Activated gamma-delta T cell treated with anti-CD3 and anti-CD28 coated beads, Interleukin-2, amount 50 U/mL, for 16 hours (primary cell): ENCODE measurements around the gene BTG3.
A peak's percentile ranks its signal among the peaks of the same experiment; 100 is the strongest.

Experiments used
- DNase-seq: peaks from one replicate; pipeline ENCODE4 v3.0.0-alpha.2; 2020; ENCODE audit warnings: low read depth

The BTG3 gene, protein sequence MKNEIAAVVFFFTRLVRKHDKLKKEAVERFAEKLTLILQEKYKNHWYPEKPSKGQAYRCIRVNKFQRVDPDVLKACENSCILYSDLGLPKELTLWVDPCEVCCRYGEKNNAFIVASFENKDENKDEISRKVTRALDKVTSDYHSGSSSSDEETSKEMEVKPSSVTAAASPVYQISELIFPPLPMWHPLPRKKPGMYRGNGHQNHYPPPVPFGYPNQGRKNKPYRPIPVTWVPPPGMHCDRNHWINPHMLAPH

DNA sequence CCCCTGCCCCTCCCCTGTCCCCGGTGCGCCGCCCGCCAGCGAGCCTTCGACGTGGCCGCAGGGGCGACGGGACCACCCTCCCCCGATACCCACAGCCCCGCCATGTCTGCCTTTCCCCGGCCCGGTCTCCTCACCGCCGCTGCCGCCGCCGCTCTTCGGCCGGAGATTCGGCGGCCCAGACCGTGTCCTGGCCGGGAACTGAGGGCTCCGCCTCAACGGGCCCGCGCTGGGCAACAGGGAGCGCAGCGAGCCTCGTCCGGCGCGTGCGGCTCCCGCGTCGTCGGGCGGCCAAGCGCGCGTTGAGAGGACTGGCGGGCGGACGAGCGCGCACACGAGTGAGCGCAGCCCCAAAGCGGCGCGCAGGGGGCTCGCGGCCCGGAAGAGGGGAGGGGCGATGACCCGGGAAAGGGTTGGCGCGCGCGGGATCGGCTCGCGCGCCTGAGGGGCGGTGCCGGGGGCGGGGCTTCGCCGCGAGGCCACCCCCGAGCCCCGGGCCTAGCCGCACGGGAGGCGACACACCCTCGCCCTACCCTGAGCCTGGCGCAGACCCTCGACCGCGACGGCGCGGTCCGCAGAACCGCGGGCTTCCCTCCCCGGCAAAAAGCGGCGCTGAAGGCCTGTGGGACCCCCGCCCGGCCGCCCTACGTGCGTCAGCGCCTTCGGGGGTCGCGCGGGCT, at the start of gene BTG3:
Gene BTG3, minus strand, starts transcription at position 337 of the 677 bp plus-strand sequence. CDS start 3,757 bp downstream, outside the sequence.
- DNase-seq: peak; percentile 70

DNA sequence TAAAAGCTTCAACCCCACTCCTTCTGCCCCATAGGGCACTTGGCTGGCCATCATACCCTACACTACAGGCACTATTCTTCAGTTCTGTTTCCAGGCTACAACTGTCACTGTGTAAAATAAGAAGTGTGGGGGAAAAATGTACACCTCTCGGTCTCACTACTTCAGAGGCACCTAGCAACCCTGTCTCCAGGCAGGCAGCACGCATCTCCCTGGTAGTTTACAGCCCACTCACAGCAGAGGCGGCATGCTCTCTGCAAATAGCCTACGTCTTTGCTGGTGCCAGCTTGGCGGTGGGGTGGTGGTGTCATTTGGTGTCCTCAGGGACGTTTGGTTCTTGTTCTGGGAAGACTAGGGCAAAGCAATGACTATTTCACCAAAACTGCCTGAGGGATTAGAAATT, 48.2 kb upstream of the BTG3 start:
- no peak for DNase-seq

DNA sequence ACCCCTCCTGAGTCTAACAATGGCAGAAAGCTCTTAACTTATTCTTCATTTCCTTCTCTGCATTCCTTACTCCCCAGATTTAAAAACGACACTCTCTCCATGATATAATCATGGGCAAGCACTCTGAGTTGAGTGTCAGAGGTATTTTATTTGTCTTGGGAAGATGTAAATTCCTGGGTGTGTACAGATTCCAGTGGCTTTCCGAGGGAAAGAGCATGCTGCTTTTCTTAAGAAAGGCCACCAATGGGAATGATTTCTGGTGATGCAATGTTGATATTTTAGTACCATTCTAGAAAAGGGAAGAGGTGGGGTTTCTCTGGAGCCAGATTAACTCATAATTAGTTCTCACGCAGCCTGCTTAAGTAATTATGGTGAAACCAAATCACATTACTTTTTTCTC, 47.8 kb upstream of the BTG3 start:
- DNase-seq: no peak

DNA sequence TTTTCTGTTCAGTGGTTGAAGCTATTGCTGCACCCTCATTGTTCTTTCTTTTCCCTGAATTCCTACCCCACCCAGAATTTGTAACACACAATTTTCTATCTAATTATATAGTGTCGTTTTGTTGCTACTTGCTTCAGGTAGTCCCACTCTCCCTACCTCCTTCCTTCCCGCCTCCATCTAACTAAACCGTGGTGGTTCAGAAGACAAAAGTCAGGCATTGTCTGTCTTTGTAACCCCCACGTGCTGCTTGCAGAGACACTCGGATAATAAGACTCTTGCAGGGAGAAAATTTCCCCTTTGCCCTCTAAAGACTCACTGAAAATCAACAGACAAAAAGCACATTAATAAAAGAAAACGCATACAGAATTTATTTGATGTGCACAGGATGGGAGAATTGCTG, 46.2 kb upstream of the BTG3 start:
- DNase-seq: no peak

DNA sequence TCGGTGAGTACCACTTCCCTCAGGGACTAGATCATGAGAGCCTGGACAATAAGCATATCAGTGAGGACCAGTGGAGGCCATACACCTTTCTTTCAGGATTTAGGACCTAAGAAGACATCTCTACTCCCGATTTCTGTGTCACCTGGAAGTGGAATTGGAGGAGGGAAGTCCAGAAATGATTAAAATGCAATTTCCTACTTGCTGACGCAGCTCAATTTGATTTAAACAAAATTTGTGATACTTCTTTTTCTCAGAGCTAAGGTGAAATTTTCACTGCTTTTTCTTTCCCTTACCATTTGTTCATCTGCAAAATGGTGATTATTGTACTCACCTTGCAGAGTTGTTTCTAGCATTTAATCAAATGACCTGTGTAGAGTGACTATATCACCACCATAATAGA, 38.8 kb upstream of the BTG3 start:
- DNase-seq: no peak

DNA sequence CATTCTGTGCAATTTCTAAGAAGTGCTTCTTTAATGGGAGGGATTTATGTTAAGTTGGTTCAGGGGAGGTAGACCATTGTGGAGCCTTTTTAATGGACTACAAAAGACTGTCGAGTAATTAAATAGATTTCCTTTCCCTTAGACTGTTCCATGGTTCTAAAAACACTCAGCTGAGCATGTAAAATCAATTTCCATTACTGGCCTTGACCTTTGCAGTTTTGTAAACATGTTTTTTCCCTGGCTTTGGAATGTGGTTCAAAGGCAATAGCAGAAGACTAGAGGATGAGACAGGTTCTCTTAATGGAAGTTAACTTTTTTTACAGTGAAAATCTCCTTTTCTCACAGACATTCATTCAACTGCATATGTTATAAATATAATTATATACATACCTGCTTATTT, 37.6 kb upstream of the BTG3 start:
- DNase-seq: no peak

DNA sequence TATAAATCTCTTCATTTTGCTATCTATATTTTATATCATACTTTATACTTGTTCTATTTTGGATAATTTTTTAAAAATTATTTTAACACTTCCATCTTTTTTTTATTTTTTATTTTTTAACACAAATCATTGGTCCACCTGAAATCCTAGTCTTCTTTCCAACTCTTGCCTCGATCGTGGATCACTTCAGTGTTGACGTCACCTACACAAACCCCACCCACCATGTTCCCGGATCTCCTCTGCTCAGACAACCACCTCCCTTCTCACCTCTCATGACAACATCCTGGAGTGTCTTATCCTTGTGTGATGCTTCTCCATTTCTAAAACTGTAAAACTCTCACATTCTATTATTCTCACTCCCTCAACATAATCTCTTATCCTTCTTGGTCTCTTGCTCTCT, 34.1 kb upstream of the BTG3 start:
- no peak for DNase-seq

DNA sequence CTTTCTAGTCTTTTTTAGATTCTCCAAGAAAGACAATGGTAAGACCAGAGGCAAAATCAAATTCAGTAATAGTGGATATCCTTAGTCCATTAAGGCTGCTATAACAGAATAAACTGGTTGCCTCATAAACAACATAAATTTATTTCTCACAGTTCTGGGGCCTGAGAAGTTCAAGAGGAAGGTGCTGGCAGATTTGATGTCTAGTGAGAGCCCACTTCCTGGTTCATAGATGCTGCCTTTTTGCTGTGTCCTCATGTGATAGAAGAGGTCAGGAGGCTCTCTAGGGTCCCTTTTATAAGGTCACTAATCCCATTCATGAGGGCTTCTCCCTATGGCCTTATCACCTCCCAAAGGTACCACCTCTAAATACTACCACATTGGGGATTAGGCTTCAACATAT, 31.5 kb upstream of the BTG3 start:
- no peak for DNase-seq

DNA sequence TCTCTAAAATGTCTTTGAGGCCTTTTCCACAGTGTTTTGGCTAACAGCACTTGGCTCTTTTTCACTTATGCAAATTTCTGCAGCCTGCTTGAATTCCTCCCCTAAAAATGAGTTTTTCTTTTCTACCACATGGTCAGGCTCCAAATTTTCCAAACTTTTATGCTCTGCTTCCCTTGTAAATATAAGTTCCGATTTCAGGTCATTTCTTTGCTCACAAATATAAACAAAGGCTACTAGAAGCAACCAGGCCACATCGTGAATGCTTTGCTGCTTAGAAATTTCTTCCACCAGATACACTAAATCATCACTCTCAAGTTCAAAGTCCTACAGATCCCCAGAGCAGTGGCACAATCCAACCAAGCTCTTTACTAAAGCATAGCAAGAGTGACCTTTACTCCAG, 28.1 kb upstream of the BTG3 start:
- DNase-seq: no peak

DNA sequence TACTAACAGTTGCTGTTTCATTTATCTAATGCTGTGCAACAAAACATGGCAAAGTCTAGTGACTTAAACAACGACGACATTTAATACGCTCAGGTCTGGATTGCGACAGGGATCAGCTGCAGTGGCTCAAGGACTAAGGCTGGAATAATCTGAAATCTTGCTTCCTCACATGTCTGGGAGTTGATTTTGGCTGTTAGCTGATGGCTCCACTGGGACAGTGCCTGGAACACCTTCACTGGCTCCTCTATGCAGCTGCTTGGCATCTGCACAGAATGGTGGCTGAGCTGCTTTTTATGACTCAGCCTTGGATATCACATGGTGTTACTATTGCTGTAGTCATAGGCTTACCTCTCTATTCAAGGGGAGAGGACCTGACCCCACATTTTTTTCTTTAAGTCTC, 24.0 kb upstream of the BTG3 start:
- no peak for DNase-seq

DNA sequence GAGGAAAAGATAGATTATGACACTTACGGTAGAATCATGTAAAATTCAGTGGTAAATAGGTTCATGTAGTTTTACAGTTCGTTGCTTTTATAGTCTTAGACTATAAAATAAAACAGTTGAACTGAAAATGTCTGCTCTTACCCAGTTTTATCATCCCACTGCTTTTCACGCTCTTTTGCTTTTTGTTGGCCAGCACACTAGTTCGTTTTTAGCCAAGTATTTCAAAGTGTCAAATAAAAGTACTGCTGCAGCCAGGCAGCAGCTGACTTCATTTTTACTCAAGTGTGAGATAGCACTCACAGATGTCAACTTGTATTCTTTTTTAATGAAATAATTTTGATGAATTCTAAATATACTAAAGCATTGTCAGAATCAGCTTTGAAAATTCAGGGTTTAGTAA, 18.5 kb upstream of the BTG3 start:
- no peak for DNase-seq

DNA sequence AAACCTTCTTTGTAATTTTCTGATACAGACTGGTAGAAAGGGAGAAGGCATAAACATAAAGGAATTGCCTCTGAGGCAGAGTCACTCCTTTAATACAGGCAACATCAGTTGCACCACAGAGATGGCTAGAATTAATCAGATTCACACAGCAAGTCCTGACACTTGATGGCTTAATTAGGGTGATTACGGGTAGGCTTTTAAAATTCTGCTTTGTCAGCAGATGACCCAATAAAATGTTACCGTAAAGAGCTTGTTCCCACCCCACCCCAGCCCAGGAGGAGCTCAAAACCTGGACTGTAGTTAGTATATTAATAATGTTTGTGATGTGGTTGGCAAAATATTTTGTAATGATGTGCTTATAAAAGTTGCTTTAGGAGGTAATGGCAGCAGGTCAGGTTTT, 9.3 kb upstream of the BTG3 start:
- no peak for DNase-seq

DNA sequence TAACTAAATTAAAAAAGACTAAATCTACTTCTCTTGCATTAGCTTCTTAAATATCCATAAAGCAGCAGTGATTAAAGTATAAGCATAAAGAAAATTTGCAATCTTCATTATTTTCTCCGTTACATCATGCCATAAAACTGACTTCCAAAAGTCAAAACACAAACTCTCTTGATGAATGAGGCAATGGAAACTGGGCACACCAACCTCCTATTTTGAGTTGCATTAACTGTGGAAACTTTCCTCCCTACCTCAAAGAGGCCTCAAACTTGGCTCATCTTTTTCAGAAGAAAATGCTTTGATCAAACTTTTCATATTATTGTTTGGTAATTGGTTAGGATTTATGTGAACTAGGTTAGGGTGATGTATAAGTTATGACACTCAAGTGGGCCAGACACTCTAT, 4.1 kb upstream of the BTG3 start:
- DNase-seq: no peak

DNA sequence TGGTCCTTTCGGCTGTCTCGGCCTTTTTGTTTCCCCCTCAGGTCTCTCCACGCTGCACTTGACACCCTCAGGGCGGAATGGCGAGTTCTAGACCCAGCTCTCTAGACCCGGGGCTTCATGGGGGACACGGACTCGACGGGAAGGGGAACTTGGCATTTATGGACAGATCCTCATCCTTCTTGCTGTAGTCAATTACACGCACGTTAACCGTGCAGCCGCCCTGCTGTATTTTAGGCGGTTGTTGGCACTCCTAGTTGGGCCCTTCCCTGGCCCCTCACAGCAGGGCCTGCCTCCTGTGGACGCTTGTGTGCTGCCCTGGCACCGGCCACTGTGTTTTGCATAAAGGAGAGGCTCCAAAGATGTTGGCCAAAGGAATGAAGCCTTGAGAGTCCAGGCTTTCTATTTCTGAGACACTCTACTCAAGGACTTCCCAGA, 558 bp upstream of the BTG3 start:
- no peak for DNase-seq

DNA sequence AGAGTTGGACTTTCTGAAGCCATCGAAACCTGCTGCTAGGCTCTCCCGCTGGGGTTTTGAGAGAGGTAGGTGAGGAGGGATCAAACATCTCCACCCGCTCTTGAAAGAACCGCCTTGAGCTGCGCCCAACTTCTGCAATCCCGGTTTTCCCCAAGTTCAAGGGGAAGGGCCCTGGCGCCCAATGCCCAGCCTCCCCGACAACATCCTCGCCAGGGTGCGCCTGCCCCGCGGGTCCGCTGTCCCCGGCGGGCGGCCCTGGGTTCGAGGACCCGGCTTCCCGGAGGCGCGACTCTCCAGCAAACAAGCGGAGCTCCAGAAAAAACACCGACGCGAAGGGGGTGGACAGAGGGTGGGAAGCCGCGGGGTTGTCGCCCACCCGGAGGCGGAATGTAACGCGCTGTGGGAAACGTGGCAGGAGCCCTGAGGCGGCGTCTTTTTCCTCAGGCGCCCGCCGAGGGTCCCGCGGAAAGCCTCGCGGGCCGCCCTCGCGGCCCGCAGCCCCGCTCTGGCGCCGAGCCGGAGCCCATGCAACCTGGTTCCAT, 607 bp downstream of the BTG3 start:
- DNase-seq: no peak

DNA sequence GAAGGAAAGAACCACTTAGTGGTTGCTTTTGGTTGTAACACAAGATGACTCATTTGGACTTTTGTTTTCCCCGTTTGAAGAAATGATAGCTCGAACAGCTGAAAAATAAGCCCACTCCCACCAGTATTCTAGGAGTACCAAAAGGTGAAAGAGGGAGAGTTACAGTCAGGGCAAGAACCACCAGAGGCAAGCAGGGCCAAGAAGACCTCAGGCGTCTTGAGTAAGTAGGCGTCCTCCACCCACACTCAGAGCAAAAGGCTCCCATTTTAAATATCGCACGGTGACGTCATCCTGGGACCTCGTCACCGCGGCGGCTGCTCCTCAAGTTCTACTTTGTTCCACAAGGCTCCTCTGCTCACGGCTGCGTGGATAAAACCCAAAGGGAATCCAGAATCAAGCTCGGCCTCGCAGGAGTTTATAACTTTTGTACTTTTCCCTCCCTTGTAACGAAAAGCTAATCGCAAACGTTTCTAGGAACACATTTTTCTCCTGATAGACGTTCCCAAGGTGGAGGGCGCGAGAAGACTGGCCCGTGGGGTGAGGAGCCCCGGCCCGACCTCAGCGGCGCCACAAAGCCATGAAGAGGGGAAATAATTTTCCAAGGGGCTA, 1.2 kb downstream of the BTG3 start:
- peak; percentile 65 for DNase-seq

DNA sequence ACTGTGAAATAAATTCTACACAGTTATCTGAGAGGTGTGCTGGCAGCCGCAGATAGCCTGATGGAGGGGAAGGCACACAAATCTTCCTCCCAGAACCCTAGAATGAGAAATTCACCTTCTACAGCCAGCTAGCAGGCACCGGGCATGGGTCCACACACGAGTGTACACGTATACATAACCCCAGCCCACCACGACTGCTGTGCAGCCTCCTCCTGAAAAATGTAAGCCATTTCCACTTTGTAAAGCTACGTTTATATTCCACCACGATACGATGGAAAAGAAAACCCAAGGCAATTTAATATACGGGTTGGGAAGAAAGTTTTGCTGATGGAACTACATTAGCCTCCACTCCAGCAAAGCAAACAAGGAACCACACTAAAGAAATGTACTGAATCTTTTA, 1.8 kb downstream of the BTG3 start:
- no peak for DNase-seq

DNA sequence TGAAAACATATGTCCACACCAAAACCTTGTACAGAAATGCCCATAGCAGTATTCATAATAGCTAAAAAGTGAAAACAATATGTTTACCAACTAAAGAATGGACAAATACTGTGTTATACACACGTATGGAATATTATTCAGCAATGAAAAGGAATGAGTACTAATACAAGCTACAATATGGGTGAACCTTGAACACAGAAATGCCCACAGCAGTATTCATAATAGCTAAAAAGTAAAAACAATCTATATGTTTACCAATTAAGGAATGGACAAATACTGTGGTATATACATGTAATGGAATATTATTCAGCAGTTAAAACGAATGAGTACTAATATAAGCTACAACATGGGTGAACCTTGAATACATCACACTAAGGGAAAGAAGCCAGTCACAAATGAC, 3.0 kb downstream of the BTG3 start:
- DNase-seq: no peak

DNA sequence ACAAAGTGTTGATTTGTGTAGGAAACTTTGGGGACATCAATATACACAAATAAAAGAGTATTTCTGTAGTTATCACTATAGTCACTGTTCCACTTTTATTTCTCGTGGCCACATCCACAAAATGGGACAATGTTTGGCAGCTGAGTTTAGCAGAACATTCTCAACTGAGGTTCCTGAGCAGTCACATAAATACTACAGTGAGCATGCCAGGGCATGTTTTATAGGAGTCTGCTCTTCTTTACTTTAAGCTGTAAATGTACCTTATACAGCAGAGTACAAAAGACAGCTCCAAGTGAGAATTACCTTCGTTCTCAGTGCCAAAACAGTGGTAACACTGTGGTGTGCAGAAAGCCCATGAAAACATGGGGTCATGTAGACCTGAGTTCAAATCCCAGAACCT, 5.0 kb downstream of the BTG3 start:
- DNase-seq: no peak

DNA sequence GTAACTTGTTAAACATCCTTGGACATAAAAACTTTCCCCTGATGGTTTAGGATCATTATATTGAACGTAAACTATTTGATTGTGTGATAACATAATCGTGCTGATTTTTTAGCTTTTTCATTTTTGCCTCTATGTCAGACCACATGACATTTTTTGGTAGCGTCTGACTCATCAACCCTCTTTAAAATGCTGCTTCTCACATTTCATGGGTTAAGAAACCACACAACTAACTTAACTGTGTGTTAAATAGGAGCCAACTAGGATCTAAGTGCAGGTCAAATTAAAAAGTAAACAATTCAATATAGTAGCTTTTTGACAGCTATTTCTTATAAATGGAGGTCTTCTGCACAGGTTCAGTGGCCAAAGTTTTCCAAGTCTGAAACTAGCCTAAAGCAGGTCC, 9.8 kb downstream of the BTG3 start:
- DNase-seq: no peak

DNA sequence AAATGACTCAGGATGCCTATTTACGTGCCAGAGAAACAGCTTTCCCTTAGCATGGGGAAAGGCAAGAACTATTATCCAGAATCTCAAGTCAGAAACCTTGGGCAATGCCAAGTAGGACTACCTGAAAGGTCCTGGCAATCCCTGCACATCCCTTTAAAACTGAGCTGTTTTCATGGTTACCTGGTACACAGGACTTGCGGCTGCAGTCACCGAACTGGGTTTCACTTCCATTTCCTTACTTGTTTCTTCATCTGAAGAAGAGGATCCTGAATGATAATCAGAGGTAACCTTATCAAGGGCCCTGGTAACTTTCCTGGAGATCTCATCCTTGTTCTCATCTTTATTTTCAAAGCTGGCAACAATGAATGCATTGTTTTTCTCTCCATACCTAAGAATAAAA, 14.3 kb downstream of the BTG3 start:
- DNase-seq: no peak

DNA sequence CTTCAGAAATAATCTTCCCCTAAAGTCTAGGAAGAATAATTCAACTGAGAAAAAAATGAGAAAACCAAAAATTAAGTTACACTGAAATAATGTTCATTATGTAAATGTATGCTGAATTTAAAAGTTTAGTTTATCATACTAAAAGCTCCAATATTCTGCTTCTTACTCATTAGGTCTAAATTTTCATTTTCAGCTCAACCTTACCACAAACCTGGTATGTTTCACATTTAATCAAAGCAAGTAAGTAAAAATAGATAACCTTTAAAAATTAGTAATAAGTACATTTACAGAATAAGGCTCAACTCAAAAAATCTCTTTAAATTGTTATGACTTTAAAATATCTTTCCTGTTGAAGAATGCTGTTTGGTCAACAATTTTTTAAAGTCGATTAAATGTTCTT, 15.0 kb downstream of the BTG3 start:
- no peak for DNase-seq

DNA sequence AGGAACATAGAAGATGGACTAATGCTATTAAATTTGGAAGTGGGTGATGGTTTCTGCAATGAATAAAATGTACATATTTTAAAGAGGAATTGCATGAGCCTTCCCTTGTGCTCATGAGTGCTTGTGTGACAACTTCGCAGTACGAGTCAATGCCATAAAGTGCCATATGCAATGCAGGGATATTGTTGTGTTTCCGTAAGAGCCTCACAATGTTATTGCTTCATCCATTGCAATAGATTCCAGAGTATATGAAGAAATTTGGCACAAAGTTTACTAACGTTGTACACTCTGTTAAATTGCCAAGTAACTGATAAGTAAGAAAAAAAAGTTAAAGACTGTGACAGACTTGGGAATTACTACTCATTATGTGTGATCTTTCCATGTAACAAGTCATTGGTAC, 22.3 kb downstream of the BTG3 start:
- DNase-seq: no peak
